Body of pancreas (tissue), 4 donors: ENCODE data around the gene SNRNP70. TPM values are rescaled to one million over a fixed set of nuclear protein-coding genes. Genes with fewer than 3 reads are reported as not detected.

Experiments
- ATAC-seq: fragments of 150-250 bp; one replicate; pipeline ENCODE4 v1.9.1; 2016
- DNase-seq, 4 donors: peaks; one replicate each; pipeline ENCODE4 v3.0.0-alpha.2; 2019
- H3K27ac ChIP-seq, 4 donors: fragments of 200-600 bp; sonication (generic); 1 replicate in 3 of 4; 2 replicates in 1 of 4; pipeline versions ENCODE4 v1.5.1 to v1.6.1; 2016 to 2019; ENCODE audit warnings: mild to moderate bottlenecking in 1 of 4, mixed read lengths in 1 of 4, moderate library complexity in 1 of 4
- H3K27me3 ChIP-seq, 2 donors: fragments of 200-600 bp; sonication (generic); one replicate each; pipeline ENCODE4 v1.6.0; 2016; ENCODE audit warnings: mild to moderate bottlenecking in 1 of 2
- H3K36me3 ChIP-seq, 2 donors: fragments of 200-600 bp; sonication (generic); replicated peaks in 1 of 2; 2 replicates each; pipeline ENCODE4 v1.5.1; 2016; ENCODE audit warnings: low read depth in 2 of 2; ENCODE audit not compliant: insufficient read depth in 1 of 2
- H3K4me1 ChIP-seq: fragments of 200-600 bp; sonication (generic); one replicate; pipeline ENCODE4 v1.6.0; 2016
- H3K4me3 ChIP-seq, 2 donors: fragments of 200-600 bp; sonication (generic); 1 replicate in 1 of 2; 2 replicates in 1 of 2; pipeline ENCODE4 v1.5.1; 2016 to 2019
- H3K9me3 ChIP-seq, 3 donors: fragments of 200-600 bp; sonication (generic); 1 replicate in 2 of 3; 2 replicates in 1 of 3; pipeline ENCODE4 v1.5.1; 2016
- CTCF ChIP-seq, 7 experiments: fragments of 450-650 bp in 4 of 7; fragments of 200-600 bp in 3 of 7; sonication (generic) in 3 of 7; IDR thresholded peaks; one replicate each; pipeline ENCODE4 v1.5.1; 2016 to 2019; ENCODE audit warnings: antibody characterized with exemption in 7 of 7
- POLR2A ChIP-seq, 3 donors: fragments of 450-650 bp; IDR thresholded peaks; one replicate each; pipeline ENCODE4 v1.6.1; 2016; ENCODE audit warnings: antibody characterized with exemption in 3 of 3, mild to moderate bottlenecking in 2 of 3
- WGBS, 2 donors: methylation state at CpG; one replicate each; pipeline ENCODE4 v1.1.5; 2017; 5-methylcytosine and 5-hydroxymethylcytosine counted together
- intact Hi-C: fragments of 100-400 bp; cut with DNase I; formaldehyde crosslinking; loops from one replicate; pipeline ENCODE4 v1.15.1; 2023
- total RNA-seq, 2 donors: library from RNA; depleted of rRNA; stranded (reverse); fragments of >200 nt; gene quantifications; one replicate each; pipeline ENCODE4 v1.1.0, GENCODE V29; 2016

SNRNP70 gene
- total RNA-seq, 2 donors from 2014 or later, result 199 to 588 TPM

- H3K4me3 ChIP-seq, result no peak overlapping the region
- no peaks in the 10 kb centered on the region for H3K36me3 ChIP-seq
- H3K4me1 ChIP-seq, result peaks cover 26% of the 10 kb centered on the region
- TF ChIP-seq POLR2A (IDR thresholded peaks at IDR 0.05) (no peak), CTCF (IDR thresholded peaks at IDR 0.05) (no peak)
- H3K27me3 ChIP-seq, result no peaks in the 10 kb centered on the region
- H3K27ac ChIP-seq, result no peak overlapping the region
- no peak for ATAC-seq
- intact Hi-C loops, result loop anchor here (2.0 kb wide), 1 partner anchor 16 kb away; no protein-coding TSS in a partner anchor
- H3K9me3 ChIP-seq, result no peaks in the 10 kb centered on the region
- 72 to 73% methylated on average over 16 of the region's 16 CpGs for WGBS, 2 donors
- DNase-seq, result no peak
These were observed 44.0 kb downstream of the SNRNP70 start for GRCh38 chr19:49129238-49129583.

- WGBS, 2 donors, result 90 to 95% methylated on average over 16 to 24 of the region's 24 CpGs
- H3K9me3 ChIP-seq, result no peaks in the 10 kb centered on the region
- peaks cover 26% of the 10 kb centered on the region for H3K4me1 ChIP-seq
- no peak overlapping the region for H3K27ac ChIP-seq
- H3K36me3 ChIP-seq, result no peaks in the 10 kb centered on the region
- H3K27me3 ChIP-seq, result no peaks in the 10 kb centered on the region
- no peak for TF ChIP-seq POLR2A (IDR thresholded peaks at IDR 0.05)
- TF ChIP-seq CTCF (IDR thresholded peaks at IDR 0.05), result no peak
- H3K4me3 ChIP-seq, result no peak overlapping the region
- no peak for ATAC-seq
- intact Hi-C loops, result no loop called here
- no peak for DNase-seq
These were observed 45.1 kb downstream of the SNRNP70 start for GRCh38 chr19:49130325-49130724.

GRCh38 chr19:49132974-49133609 is 47.8 kb downstream of the SNRNP70 start:
- no peaks in the 10 kb centered on the region for H3K27me3 ChIP-seq
- H3K36me3 ChIP-seq, result no peaks in the 10 kb centered on the region
- no peak overlapping the region for H3K4me3 ChIP-seq
- peaks cover 21% of the 10 kb centered on the region for H3K4me1 ChIP-seq
- no peaks in the 10 kb centered on the region for H3K9me3 ChIP-seq
- ATAC-seq (peak; percentile 13), DNase-seq (peak in 1 of 4 donors; percentile 19)
- H3K27ac ChIP-seq, result no peak overlapping the region
- no peak for TF ChIP-seq POLR2A (IDR thresholded peaks at IDR 0.05)
- no peak for TF ChIP-seq CTCF (IDR thresholded peaks at IDR 0.05)
- 28 to 35% methylated on average over 26 to 47 of the region's 49 CpGs for WGBS, 2 donors
- intact Hi-C loops, result no loop called here

- no peak overlapping the region for H3K27ac ChIP-seq
- DNase-seq, result peak; percentile 64 to 77 (median 72)
- intact Hi-C loops, result no loop called here
These were observed 48.6 kb downstream of the SNRNP70 start for GRCh38 chr19:49133621-49134454.

More at GRCh38 chr19:49133621-49134454, 48.6 kb downstream of the SNRNP70 start:
- H3K36me3 ChIP-seq, result no peaks in the 10 kb centered on the region
- no peaks in the 10 kb centered on the region for H3K9me3 ChIP-seq
- TF ChIP-seq CTCF (IDR thresholded peaks at IDR 0.05) (no peak), POLR2A (IDR thresholded peaks at IDR 0.05) (no peak)
- H3K27me3 ChIP-seq, result no peaks in the 10 kb centered on the region
- 49 to 66% methylated on average over 36 to 42 of the region's 42 CpGs for WGBS, 2 donors
- no peak overlapping the region for H3K4me3 ChIP-seq
- H3K4me1 ChIP-seq, result peaks cover 13% of the 10 kb centered on the region
- ATAC-seq, result peak; percentile 72
